NOMO-1 treated with dmso at 0.1 percent for 144 hours (cell line): ENCODE measurements around the gene HLA-E.
A peak's percentile ranks its signal among the peaks of the same experiment; 100 is the strongest.

ENCODE experiments used
- DNase-seq: peaks from one replicate; lab custom pipeline; 2025; ENCODE audit not compliant: unreplicated experiment; lab: John Stamatoyannopoulos, UW

The HLA-E gene

DNA sequence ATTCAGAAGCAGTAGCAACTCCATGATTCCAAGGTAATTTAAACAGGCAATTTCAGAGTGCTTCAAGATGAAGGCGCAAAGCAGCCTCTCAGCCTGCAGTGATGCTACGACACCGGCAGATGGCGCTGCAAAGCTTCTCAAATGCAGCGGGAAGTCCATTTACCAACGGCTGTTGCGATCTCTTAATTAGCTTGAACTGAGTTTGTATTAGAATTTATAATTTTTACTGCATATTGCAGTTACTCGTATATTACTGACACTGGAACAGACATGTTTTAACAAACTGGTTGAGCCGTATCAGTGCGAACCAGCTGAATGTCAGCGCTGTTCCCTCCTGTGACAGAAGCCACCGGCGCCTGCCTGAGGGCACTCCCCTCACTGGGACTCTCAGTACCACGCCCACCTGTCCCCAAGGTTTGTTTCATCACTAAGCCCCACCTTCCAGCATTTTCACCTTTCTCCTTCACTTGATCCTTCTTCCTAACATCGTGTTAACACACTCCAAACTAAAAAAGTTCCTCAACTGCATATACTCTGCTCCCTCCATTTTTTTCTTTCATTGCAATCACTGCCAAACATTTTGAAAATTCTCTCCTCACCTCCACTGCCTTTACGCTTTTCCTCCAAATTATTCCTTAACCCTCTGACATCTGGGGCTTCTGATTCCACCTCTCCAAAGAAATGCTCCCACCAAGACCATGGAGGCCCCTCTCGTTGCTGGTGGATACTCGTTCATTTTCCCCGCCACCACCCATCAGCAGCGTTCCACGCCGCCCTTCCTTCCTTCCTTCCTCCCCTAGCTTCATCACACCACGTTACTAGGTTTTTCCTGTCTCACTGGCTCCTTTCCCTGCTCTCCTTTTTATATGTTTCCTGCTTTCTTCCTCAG lies 52.5 kb downstream of the HLA-E start:
- DNase-seq, result peak; percentile 49

DNA sequence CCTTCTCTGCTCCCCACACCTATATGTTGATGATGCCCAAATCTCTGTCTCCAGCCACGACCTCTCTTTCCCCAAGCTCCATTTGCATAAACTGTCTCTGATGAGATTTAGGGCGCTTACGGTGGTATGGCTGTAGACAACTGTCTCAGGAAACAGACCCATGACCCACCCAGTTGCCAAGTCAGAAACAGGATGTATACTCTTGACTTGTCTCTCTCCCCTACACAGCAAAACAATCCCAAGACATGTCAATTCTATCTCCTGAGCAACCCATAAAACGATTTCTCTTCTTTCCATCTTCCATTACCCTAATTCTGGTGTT lies 53.1 kb downstream of the HLA-E start:
- no peak for DNase-seq

DNA sequence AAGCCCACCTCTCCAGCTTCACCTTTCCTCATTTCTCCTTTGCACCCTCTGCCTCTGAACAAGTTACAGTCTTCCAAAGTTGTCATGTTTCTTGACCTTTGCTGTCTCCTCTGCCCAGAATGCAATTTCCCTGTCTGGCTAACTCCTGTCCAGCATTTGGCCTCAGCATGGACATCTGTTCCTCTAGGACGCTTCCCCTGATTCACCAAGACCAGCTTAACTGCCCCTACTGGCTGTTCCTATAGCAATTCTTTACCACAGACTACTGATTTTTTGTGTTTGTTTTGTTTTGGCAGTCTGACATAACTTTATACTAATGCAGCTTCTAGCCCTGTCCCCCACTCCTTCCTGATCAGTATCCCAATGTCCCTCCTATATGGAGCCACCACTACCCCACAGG lies 53.6 kb downstream of the HLA-E start:
- DNase-seq, result no peak
